SIG-M5 treated with dmso at 0.1 percent for 504 hours (cell line): Measurements from ENCODE around the gene CACNB4.

Experiments
- DNase-seq: peaks from one replicate; lab custom pipeline; 2025; ENCODE audit not compliant: unreplicated experiment; lab: John Stamatoyannopoulos, UW

The CACNB4 gene

GRCh38 chr2:151977631-151978030, 121.2 kb downstream of the CACNB4 start:
- DNase-seq: no peak

- DNase-seq: no peak
These were observed 121.9 kb downstream of the CACNB4 start for GRCh38 chr2:151976945-151977353.

GRCh38 chr2:151975460-151976414, 123.1 kb downstream of the CACNB4 start:
- no peak for DNase-seq

GRCh38 chr2:151974988-151975387, 123.9 kb downstream of the CACNB4 start:
- DNase-seq: no peak

GRCh38 chr2:151973901-151974199, 125.0 kb downstream of the CACNB4 start:
- peak; percentile 4 for DNase-seq

GRCh38 chr2:151973013-151973900, 125.6 kb downstream of the CACNB4 start:
- no peak for DNase-seq

- no peak for DNase-seq
These were observed 126.4 kb downstream of the CACNB4 start for GRCh38 chr2:151972241-151973012.

- no peak for DNase-seq
These were observed 127.4 kb downstream of the CACNB4 start for GRCh38 chr2:151971301-151972051.

GRCh38 chr2:151968770-151969470, 129.9 kb downstream of the CACNB4 start:
- DNase-seq: no peak

- no peak for DNase-seq
These were observed 130.8 kb downstream of the CACNB4 start for GRCh38 chr2:151967829-151968722.

- no peak for DNase-seq
These were observed 133.0 kb downstream of the CACNB4 start for GRCh38 chr2:151965884-151966283.

- DNase-seq: no peak
These were observed 137.3 kb downstream of the CACNB4 start for GRCh38 chr2:151961558-151961957.

GRCh38 chr2:151959238-151959637, 139.6 kb downstream of the CACNB4 start:
- DNase-seq: no peak

- DNase-seq: no peak
These were observed 145.4 kb downstream of the CACNB4 start for GRCh38 chr2:151953467-151953866.

- DNase-seq: no peak
These were observed 146.0 kb downstream of the CACNB4 start for GRCh38 chr2:151952691-151953456.

- DNase-seq: peak; percentile 64
These were observed 151.1 kb downstream of the CACNB4 start for GRCh38 chr2:151947813-151948165.

- DNase-seq: peak; percentile 45
These were observed 151.7 kb downstream of the CACNB4 start for GRCh38 chr2:151946899-151947812.
